Brain microvascular endothelial cell (primary cell): ENCODE results near the gene WDR70.
A peak's percentile ranks its signal among the peaks of the same experiment; 100 is the strongest.

Experiments
- DNase-seq: peaks from one replicate; pipeline ENCODE4 v3.0.0-alpha.2; 2020
- H3K27ac ChIP-seq: fragments of 250-450 bp; sonication (Bioruptor Pico); 2 replicates; pipeline ENCODE4 v1.5.1; 2020; ENCODE audit warnings: mild to moderate bottlenecking, moderate library complexity
- H3K27me3 ChIP-seq: fragments of 250-450 bp; sonication (Bioruptor Pico); replicated peaks from 2 replicates; pipeline ENCODE4 v1.5.1; 2020; ENCODE audit warnings: mild to moderate bottlenecking
- H3K36me3 ChIP-seq: fragments of 250-450 bp; sonication (Bioruptor Pico); replicated peaks from 2 replicates; pipeline ENCODE4 v1.5.1; 2020; ENCODE audit warnings: mild to moderate bottlenecking
- H3K4me3 ChIP-seq: 2 replicates; pipeline ENCODE4 v1.5.1; 2011; ENCODE audit warnings: low read depth, mild to moderate bottlenecking, control low read depth, low read length, moderate library complexity
- CTCF ChIP-seq: IDR thresholded peaks from 2 replicates; pipeline ENCODE4 v1.5.1; 2011; ENCODE audit warnings: low read depth, mild to moderate bottlenecking, moderate library complexity, low read length, control low read depth, inconsistent platforms; ENCODE audit errors: missing control alignments
- in situ Hi-C: cut with HindIII; loops from 2 replicates; pipeline ENCODE4 v1.10.0; 2017; ENCODE audit warnings: low sequenced_read_pairs, low pct_ligation_motif_present

WDR70 gene

GRCh38 chr5:37771203-37771611 is 392.1 kb downstream of the WDR70 start:
- no peaks in the 10 kb centered on the region for H3K36me3 ChIP-seq
- peak overlapping the region; percentile 99 for H3K27ac ChIP-seq
- H3K4me3 ChIP-seq = no peak overlapping the region
- H3K27me3 ChIP-seq = no peaks in the 10 kb centered on the region
- DNase-seq = no peak
- in situ Hi-C loops = no loop called here
- TF ChIP-seq CTCF = no peak

GRCh38 chr5:37771731-37772130 is 392.6 kb downstream of the WDR70 start:
- peak; percentile 98 for DNase-seq
- Histone ChIP-seq H3K36me3 (no peaks in the 10 kb centered on the region), H3K4me3 (no peak overlapping the region), H3K27ac (peak overlapping the region; percentile 99), H3K27me3 (no peaks in the 10 kb centered on the region)
- in situ Hi-C loops = no loop called here
- no peak for TF ChIP-seq CTCF

- H3K27ac ChIP-seq = peak overlapping the region; percentile 99
These were observed 393.1 kb downstream of the WDR70 start for GRCh38 chr5:37772255-37772654.

GRCh38 chr5:37773809-37774208 is 394.7 kb downstream of the WDR70 start:
- Histone ChIP-seq H3K27me3 (no peaks in the 10 kb centered on the region), H3K36me3 (no peaks in the 10 kb centered on the region), H3K4me3 (no peak overlapping the region), H3K27ac (peak overlapping the region; percentile 99)
- in situ Hi-C loops = no loop called here
- no peak for TF ChIP-seq CTCF
- no peak for DNase-seq

More at GRCh38 chr5:37772255-37772654, 393.1 kb downstream of the WDR70 start:
- no peak overlapping the region for H3K4me3 ChIP-seq
- no peak for TF ChIP-seq CTCF
- in situ Hi-C loops = no loop called here
- no peaks in the 10 kb centered on the region for H3K36me3 ChIP-seq
- no peaks in the 10 kb centered on the region for H3K27me3 ChIP-seq
- DNase-seq = no peak

GRCh38 chr5:37774912-37775483 is 395.9 kb downstream of the WDR70 start:
- no peaks in the 10 kb centered on the region for H3K36me3 ChIP-seq
- no peak overlapping the region for H3K4me3 ChIP-seq
- no peak overlapping the region for H3K27ac ChIP-seq
- DNase-seq = peak; percentile 49
- in situ Hi-C loops = no loop called here
- no peaks in the 10 kb centered on the region for H3K27me3 ChIP-seq
- peak; percentile 71 for TF ChIP-seq CTCF

- peak; percentile 43 for DNase-seq
- in situ Hi-C loops = no loop called here
- no peak for TF ChIP-seq CTCF
- no peaks in the 10 kb centered on the region for H3K36me3 ChIP-seq
- no peaks in the 10 kb centered on the region for H3K27me3 ChIP-seq
- H3K27ac ChIP-seq = peak overlapping the region; percentile 59
- H3K4me3 ChIP-seq = no peak overlapping the region
These were observed 397.7 kb downstream of the WDR70 start for GRCh38 chr5:37776826-37777225.
